Neutrophil (primary cell): ENCODE data around the gene MAP4.

ENCODE experiments used
- H3K27ac ChIP-seq: fragments of 200-600 bp; sonication (generic); 2 replicates; pipeline ENCODE4 v1.5.1; 2016; ENCODE audit warnings: mild to moderate bottlenecking, moderate library complexity
- H3K27me3 ChIP-seq: fragments of 200-600 bp; sonication (generic); 2 replicates; pipeline ENCODE4 v1.6.0; 2016; ENCODE audit warnings: mild to moderate bottlenecking
- H3K36me3 ChIP-seq: fragments of 200-600 bp; sonication (generic); 2 replicates; pipeline ENCODE4 v1.5.1; 2017
- H3K4me1 ChIP-seq, 2 experiments: fragments of 200-600 bp in 1 of 2; sonication (generic) in 1 of 2; 1 replicate in 1 of 2; 2 replicates in 1 of 2; pipeline versions ENCODE4 v1.5.1 to v1.6.1; 2013 to 2016; ENCODE audit warnings: low read depth in 1 of 2, low read length in 1 of 2, mild to moderate bottlenecking in 1 of 2, moderate library complexity in 1 of 2; ENCODE audit not compliant: control insufficient read depth in 1 of 2, insufficient read depth in 1 of 2
- H3K4me3 ChIP-seq, 2 experiments: fragments of 200-600 bp in 1 of 2; sonication (generic) in 1 of 2; 1 replicate in 1 of 2; 2 replicates in 1 of 2; pipeline ENCODE4 v1.5.1; 2013 to 2016; ENCODE audit warnings: low read depth in 1 of 2, low read length in 1 of 2, mild to moderate bottlenecking in 1 of 2, moderate library complexity in 1 of 2
- H3K9me3 ChIP-seq: fragments of 200-600 bp; sonication (generic); 2 replicates; pipeline ENCODE4 v1.5.1; 2016
- CTCF ChIP-seq: fragments of 200-600 bp; sonication (generic); IDR thresholded peaks from 2 replicates; pipeline ENCODE4 v1.5.1; 2016; ENCODE audit warnings: antibody characterized with exemption

Gene MAP4

GRCh38 chr3:48023377-48023776 lies 7.2 kb upstream of the MAP4 start:
- no peaks in the 10 kb centered on the region for H3K4me1 ChIP-seq
- H3K36me3 ChIP-seq, result no peaks in the 10 kb centered on the region
- H3K4me3 ChIP-seq, result no peak overlapping the region
- H3K27me3 ChIP-seq, result no peaks in the 10 kb centered on the region
- TF ChIP-seq CTCF, result no peak
- no peak overlapping the region for H3K27ac ChIP-seq
- H3K9me3 ChIP-seq, result no peaks in the 10 kb centered on the region

- TF ChIP-seq CTCF, result no peak
- no peaks in the 10 kb centered on the region for H3K27me3 ChIP-seq
- no peaks in the 10 kb centered on the region for H3K4me1 ChIP-seq
These were observed 6.0 kb upstream of the MAP4 start for GRCh38 chr3:48022178-48022577.

GRCh38 chr3:48018841-48019240 lies 2.6 kb upstream of the MAP4 start:
- no peak overlapping the region for H3K27ac ChIP-seq
- no peak for TF ChIP-seq CTCF
- no peak overlapping the region for H3K4me3 ChIP-seq
- no peaks in the 10 kb centered on the region for H3K27me3 ChIP-seq
- no peaks in the 10 kb centered on the region for H3K36me3 ChIP-seq
- H3K4me1 ChIP-seq, result no peaks in the 10 kb centered on the region
- H3K9me3 ChIP-seq, result no peaks in the 10 kb centered on the region

More at GRCh38 chr3:48022178-48022577, 6.0 kb upstream of the MAP4 start:
- no peak overlapping the region for H3K4me3 ChIP-seq
- H3K9me3 ChIP-seq, result no peaks in the 10 kb centered on the region
- no peak overlapping the region for H3K27ac ChIP-seq
- H3K36me3 ChIP-seq, result no peaks in the 10 kb centered on the region

- Histone ChIP-seq H3K27ac (no peak overlapping the region), H3K4me3 (no peak overlapping the region), H3K9me3 (no peaks in the 10 kb centered on the region), H3K4me1 (no peaks in the 10 kb centered on the region), H3K27me3 (no peaks in the 10 kb centered on the region), H3K36me3 (no peaks in the 10 kb centered on the region)
- TF ChIP-seq CTCF, result no peak
These were observed 610 bp downstream of the MAP4 start for GRCh38 chr3:48015431-48016180.

- no peaks in the 10 kb centered on the region for H3K27me3 ChIP-seq
- no peak overlapping the region for H3K27ac ChIP-seq
- no peaks in the 10 kb centered on the region for H3K36me3 ChIP-seq
- TF ChIP-seq CTCF, result no peak
- H3K9me3 ChIP-seq, result no peaks in the 10 kb centered on the region
- no peak overlapping the region for H3K4me3 ChIP-seq
- no peaks in the 10 kb centered on the region for H3K4me1 ChIP-seq
These were observed 1.9 kb downstream of the MAP4 start for GRCh38 chr3:48014358-48014757.
